HAP-1 (cell line): ENCODE data around the gene RHOC.
"Not testable (repeated sequence)": the region's sequence is repeated elsewhere in the genome, so short reads cannot be mapped to it uniquely, and the experiment has no call there.

Source experiments
- DNase-seq, 2 experiments: peaks; one replicate each; pipeline ENCODE4 v3.0.0-alpha.2; 2016 to 2020; ENCODE audit warnings: low spot score in 2 of 2
- H3K27me3 ChIP-seq: fragments of 250-450 bp; sonication (Bioruptor Pico); 2 replicates; pipeline ENCODE4 v1.5.1; 2020; ENCODE audit warnings: low read depth, mild to moderate bottlenecking, moderate library complexity
- H3K36me3 ChIP-seq: fragments of 250-450 bp; sonication (Bioruptor Pico); replicated peaks from 2 replicates; pipeline ENCODE4 v1.5.1; 2020; ENCODE audit warnings: mild to moderate bottlenecking
- H3K4me1 ChIP-seq: fragments of 250-450 bp; sonication (Bioruptor Pico); 2 replicates; pipeline ENCODE4 v1.5.1; 2020; ENCODE audit warnings: mild to moderate bottlenecking
- H3K4me3 ChIP-seq: fragments of 250-450 bp; sonication (Bioruptor Pico); 2 replicates; pipeline ENCODE4 v1.5.1; 2020; ENCODE audit warnings: mild to moderate bottlenecking, moderate library complexity
- H3K9me3 ChIP-seq: fragments of 250-450 bp; sonication (Bioruptor Pico); 2 replicates; pipeline ENCODE4 v1.5.1; 2020; ENCODE audit warnings: mild to moderate bottlenecking, moderate library complexity
- in situ Hi-C: fragments of 300-500 bp; cut with MboI; formaldehyde crosslinking; loops from 3 replicates; pipeline ENCODE4 v1.14.3; 2020; ENCODE audit warnings: low sequenced_read_pairs, inconsistent platforms, mixed read lengths

The RHOC gene

GRCh38 chr1:112706505-112707220 is at the start of gene RHOC:
TSS of gene RHOC (minus strand) at chr1:112707127. CDS start at chr1:112703799, 3,328 bp downstream.
- no peaks in the 10 kb centered on the region for H3K27me3 ChIP-seq
- H3K9me3 ChIP-seq: no peaks in the 10 kb centered on the region
- H3K4me3 ChIP-seq: peak within 1 kb of the TSS; percentile 88
- peaks cover 19% of the 10 kb centered on the region for H3K4me1 ChIP-seq
- peaks cover 17% of the 10 kb centered on the region for H3K36me3 ChIP-seq
- in situ Hi-C loops: loop anchor here (5.0 kb wide), 2 partner anchors 89 to 314 kb away; partner anchors contain the start of genes CAPZA1 and ST7L
- peak; percentile 68 to 83 for DNase-seq

- Histone ChIP-seq H3K9me3 (no peaks in the 10 kb centered on the region), H3K4me3 (no peak overlapping the region), H3K36me3 (no peaks in the 10 kb centered on the region), H3K27me3 (no peaks in the 10 kb centered on the region), H3K4me1 (no peaks in the 10 kb centered on the region)
- DNase-seq: no peak
- in situ Hi-C loops: no loop called here
Observed at GRCh38 chr1:112754116-112754628, 47.2 kb upstream of the RHOC start.

GRCh38 chr1:112748396-112748795 is 41.5 kb upstream of the RHOC start:
- H3K36me3 ChIP-seq: no peaks in the 10 kb centered on the region
- in situ Hi-C loops: no loop called here
- no peak overlapping the region for H3K4me3 ChIP-seq
- no peaks in the 10 kb centered on the region for H3K27me3 ChIP-seq
- H3K4me1 ChIP-seq: no peaks in the 10 kb centered on the region
- no peaks in the 10 kb centered on the region; the same call in 1 of the 2 replicates for H3K9me3 ChIP-seq
- no peak for DNase-seq

- Histone ChIP-seq H3K4me1 (no peaks in the 10 kb centered on the region), H3K4me3 (no peak overlapping the region), H3K36me3 (no peaks in the 10 kb centered on the region), H3K27me3 (no peaks in the 10 kb centered on the region), H3K9me3 (no peaks in the 10 kb centered on the region; the same call in 1 of the 2 replicates)
- no peak for DNase-seq
- in situ Hi-C loops: no loop called here
Observed at GRCh38 chr1:112744009-112744578, 37.2 kb upstream of the RHOC start.

- H3K4me3 ChIP-seq: no peak overlapping the region
- in situ Hi-C loops: no loop called here
- H3K4me1 ChIP-seq: no peaks in the 10 kb centered on the region
- DNase-seq: no peak
- no peaks in the 10 kb centered on the region for H3K27me3 ChIP-seq
- no peaks in the 10 kb centered on the region for H3K36me3 ChIP-seq
- no peaks in the 10 kb centered on the region; the same call in 1 of the 2 replicates for H3K9me3 ChIP-seq
Observed at GRCh38 chr1:112743174-112744008, 36.5 kb upstream of the RHOC start.

GRCh38 chr1:112737573-112737972 is 30.6 kb upstream of the RHOC start:
- Histone ChIP-seq H3K4me1 (no peaks in the 10 kb centered on the region), H3K27me3 (peaks cover 13% of the 10 kb centered on the region), H3K9me3 (no peaks in the 10 kb centered on the region), H3K36me3 (no peaks in the 10 kb centered on the region), H3K4me3 (no peak overlapping the region)
- in situ Hi-C loops: loop anchor here (10.0 kb wide), 1 partner anchor 317 kb away; no protein-coding TSS in a partner anchor
- DNase-seq: no peak

GRCh38 chr1:112735752-112736151 is 28.8 kb upstream of the RHOC start:
- no peak overlapping the region for H3K4me3 ChIP-seq
- H3K9me3 ChIP-seq: no peaks in the 10 kb centered on the region
- H3K27me3 ChIP-seq: peaks cover 13% of the 10 kb centered on the region
- H3K4me1 ChIP-seq: no peaks in the 10 kb centered on the region
- in situ Hi-C loops: loop anchor here (10.0 kb wide), 1 partner anchor 319 kb away; no protein-coding TSS in a partner anchor
- H3K36me3 ChIP-seq: no peaks in the 10 kb centered on the region
- DNase-seq: no peak

GRCh38 chr1:112731451-112731850 is 24.5 kb upstream of the RHOC start:
- DNase-seq: no peak
- H3K36me3 ChIP-seq: no peaks in the 10 kb centered on the region
- no peaks in the 10 kb centered on the region for H3K4me1 ChIP-seq
- H3K27me3 ChIP-seq: peaks cover 9% of the 10 kb centered on the region; the same call in 1 of the 2 replicates
- no peaks in the 10 kb centered on the region for H3K9me3 ChIP-seq
- no peak overlapping the region for H3K4me3 ChIP-seq
- in situ Hi-C loops: loop anchor here (10.0 kb wide), 1 partner anchor 323 kb away; no protein-coding TSS in a partner anchor

- H3K36me3 ChIP-seq: no peaks in the 10 kb centered on the region
- H3K4me1 ChIP-seq: no peaks in the 10 kb centered on the region
- H3K9me3 ChIP-seq: no peaks in the 10 kb centered on the region
- in situ Hi-C loops: loop anchor here (10.0 kb wide), 1 partner anchor 325 kb away; no protein-coding TSS in a partner anchor
- peaks cover 9% of the 10 kb centered on the region; the same call in 1 of the 2 replicates for H3K27me3 ChIP-seq
- H3K4me3 ChIP-seq: no peak overlapping the region
- DNase-seq: no peak
Observed at GRCh38 chr1:112729909-112730308, 23.0 kb upstream of the RHOC start.

GRCh38 chr1:112729011-112729410 is 22.1 kb upstream of the RHOC start:
- H3K4me3 ChIP-seq, in situ Hi-C loops, H3K36me3 ChIP-seq, DNase-seq, H3K9me3 ChIP-seq, H3K4me1 ChIP-seq, H3K27me3 ChIP-seq: not testable (repeated sequence)

- H3K4me3 ChIP-seq, H3K36me3 ChIP-seq, DNase-seq, H3K9me3 ChIP-seq, H3K4me1 ChIP-seq, H3K27me3 ChIP-seq, in situ Hi-C loops: not testable (repeated sequence)
Observed at GRCh38 chr1:112728306-112728971, 21.5 kb upstream of the RHOC start.

- no peaks in the 10 kb centered on the region for H3K36me3 ChIP-seq
- H3K27me3 ChIP-seq: no peaks in the 10 kb centered on the region
- H3K4me1 ChIP-seq: no peaks in the 10 kb centered on the region
- in situ Hi-C loops: no loop called here
- no peak overlapping the region for H3K4me3 ChIP-seq
- H3K9me3 ChIP-seq: no peaks in the 10 kb centered on the region
- no peak for DNase-seq
Observed at GRCh38 chr1:112727716-112728115, 20.8 kb upstream of the RHOC start.

- H3K36me3 ChIP-seq, in situ Hi-C loops, H3K4me1 ChIP-seq, H3K9me3 ChIP-seq, DNase-seq, H3K27me3 ChIP-seq, H3K4me3 ChIP-seq: not testable (repeated sequence)
Observed at GRCh38 chr1:112724240-112724639, 17.3 kb upstream of the RHOC start.
